A673 (cell line): ENCODE data around the gene PIGC.

ENCODE experiments used
- EZH2 ChIP-seq: fragments of 200-600 bp; sonication (generic); IDR thresholded peaks from 2 replicates; pipeline ENCODE4 v1.6.1; 2017; ENCODE audit warnings: borderline replicate concordance, low read depth, mild to moderate bottlenecking, mixed read lengths, antibody characterized with exemption, low read length; ENCODE audit not compliant: poor library complexity, severe bottlenecking
- TF ChIP-seq, protein P1 (sequence below): fragments of 300-800, 200-600 bp; sonication (generic); conservative IDR thresholded peaks from 2 replicates; pipeline ENCODE4 v1.5.1; 2017; ENCODE audit warnings: low read depth, mild to moderate bottlenecking, antibody characterized with exemption, low read length, moderate library complexity, mixed read lengths

DNA sequence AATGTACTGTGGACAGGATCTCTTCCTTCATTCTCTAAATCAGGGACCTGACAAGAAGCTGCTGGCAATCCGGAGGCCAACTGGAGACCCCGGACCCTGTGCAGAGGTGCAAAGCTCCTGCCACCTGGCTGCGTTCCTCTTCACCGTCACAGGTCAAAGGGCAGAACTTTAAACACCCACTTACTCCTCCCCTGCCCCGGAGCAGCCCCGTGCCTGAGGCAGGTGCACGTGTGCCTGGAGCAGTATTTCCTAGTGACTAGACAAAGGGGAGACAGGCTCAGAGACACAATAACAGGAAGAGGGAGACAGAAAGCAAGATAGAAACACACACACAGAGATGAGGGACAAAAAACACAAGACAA, 6.6 kb upstream of the PIGC start:
- TF ChIP-seq, protein P1, sequence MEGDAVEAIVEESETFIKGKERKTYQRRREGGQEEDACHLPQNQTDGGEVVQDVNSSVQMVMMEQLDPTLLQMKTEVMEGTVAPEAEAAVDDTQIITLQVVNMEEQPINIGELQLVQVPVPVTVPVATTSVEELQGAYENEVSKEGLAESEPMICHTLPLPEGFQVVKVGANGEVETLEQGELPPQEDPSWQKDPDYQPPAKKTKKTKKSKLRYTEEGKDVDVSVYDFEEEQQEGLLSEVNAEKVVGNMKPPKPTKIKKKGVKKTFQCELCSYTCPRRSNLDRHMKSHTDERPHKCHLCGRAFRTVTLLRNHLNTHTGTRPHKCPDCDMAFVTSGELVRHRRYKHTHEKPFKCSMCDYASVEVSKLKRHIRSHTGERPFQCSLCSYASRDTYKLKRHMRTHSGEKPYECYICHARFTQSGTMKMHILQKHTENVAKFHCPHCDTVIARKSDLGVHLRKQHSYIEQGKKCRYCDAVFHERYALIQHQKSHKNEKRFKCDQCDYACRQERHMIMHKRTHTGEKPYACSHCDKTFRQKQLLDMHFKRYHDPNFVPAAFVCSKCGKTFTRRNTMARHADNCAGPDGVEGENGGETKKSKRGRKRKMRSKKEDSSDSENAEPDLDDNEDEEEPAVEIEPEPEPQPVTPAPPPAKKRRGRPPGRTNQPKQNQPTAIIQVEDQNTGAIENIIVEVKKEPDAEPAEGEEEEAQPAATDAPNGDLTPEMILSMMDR, result no peak
- TF ChIP-seq EZH2, result no peak
